Panc1 (cell line): ENCODE data around the gene TLDC2.

Experiments
- POLR2AphosphoS5 ChIP-seq: IDR thresholded peaks from 2 replicates; pipeline ENCODE4 v1.6.1; 2012; ENCODE audit warnings: mild to moderate bottlenecking, low read depth, low read length, moderate library complexity
- TF ChIP-seq, protein P1 (sequence below): fragments of 450-650 bp; IDR thresholded peaks from 2 replicates; pipeline ENCODE4 v1.5.1; 2017; ENCODE audit warnings: mild to moderate bottlenecking
- TF ChIP-seq, protein P2 (sequence below), 2 experiments: IDR thresholded peaks; 2 replicates each; pipeline ENCODE4 v1.6.1; 2011 to 2012; ENCODE audit warnings: low read depth in 2 of 2, control low read depth in 1 of 2, low read length in 1 of 2, mild to moderate bottlenecking in 1 of 2, moderate library complexity in 1 of 2; ENCODE audit not compliant: insufficient read depth in 1 of 2

DNA sequence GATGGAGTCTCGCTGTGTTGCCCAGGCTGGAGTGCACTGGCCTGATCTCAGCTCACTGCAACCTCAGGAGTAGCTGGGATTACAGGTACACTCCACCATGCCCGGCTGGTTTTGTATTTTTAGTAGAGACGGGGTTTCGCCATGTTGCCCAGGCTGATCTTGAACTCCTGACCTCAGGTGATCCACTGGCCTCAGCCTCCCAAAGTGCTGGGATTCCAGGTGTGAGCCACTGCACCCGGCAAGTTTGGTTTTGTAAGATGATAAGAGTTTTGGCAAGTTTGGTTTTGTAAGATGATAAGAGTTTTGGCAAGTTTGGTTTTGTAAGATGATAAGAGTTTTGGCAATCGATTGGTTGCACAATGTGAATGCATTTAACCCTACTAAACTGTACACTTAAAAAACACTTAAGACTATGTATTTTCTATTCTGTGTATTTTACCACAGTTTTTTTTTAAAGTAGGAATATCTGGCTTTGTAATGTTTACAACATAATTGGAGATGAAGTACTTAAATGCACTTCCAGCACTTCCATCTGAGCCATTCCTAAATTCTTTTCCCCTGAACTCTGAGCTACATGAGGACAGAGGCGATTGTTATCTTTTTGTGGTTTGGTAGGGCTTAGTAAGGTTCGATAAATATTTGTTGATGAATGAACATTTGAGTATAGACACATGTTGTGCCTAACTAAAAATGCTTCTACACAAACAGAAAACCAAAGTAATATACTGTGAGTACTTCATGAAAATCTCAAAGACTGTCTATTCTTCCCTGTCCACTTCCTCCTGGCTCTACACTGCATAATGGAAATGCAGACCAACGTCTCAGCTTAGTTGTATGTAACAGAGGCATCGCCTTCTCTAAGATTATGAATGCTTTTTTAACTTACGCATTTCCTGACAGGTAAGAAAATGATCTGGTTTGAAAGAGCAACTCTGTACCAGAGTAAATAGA is 56.8 kb downstream of the TLDC2 start:
- TF ChIP-seq, protein P1, sequence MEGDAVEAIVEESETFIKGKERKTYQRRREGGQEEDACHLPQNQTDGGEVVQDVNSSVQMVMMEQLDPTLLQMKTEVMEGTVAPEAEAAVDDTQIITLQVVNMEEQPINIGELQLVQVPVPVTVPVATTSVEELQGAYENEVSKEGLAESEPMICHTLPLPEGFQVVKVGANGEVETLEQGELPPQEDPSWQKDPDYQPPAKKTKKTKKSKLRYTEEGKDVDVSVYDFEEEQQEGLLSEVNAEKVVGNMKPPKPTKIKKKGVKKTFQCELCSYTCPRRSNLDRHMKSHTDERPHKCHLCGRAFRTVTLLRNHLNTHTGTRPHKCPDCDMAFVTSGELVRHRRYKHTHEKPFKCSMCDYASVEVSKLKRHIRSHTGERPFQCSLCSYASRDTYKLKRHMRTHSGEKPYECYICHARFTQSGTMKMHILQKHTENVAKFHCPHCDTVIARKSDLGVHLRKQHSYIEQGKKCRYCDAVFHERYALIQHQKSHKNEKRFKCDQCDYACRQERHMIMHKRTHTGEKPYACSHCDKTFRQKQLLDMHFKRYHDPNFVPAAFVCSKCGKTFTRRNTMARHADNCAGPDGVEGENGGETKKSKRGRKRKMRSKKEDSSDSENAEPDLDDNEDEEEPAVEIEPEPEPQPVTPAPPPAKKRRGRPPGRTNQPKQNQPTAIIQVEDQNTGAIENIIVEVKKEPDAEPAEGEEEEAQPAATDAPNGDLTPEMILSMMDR, result no peak
- TF ChIP-seq, protein P2, sequence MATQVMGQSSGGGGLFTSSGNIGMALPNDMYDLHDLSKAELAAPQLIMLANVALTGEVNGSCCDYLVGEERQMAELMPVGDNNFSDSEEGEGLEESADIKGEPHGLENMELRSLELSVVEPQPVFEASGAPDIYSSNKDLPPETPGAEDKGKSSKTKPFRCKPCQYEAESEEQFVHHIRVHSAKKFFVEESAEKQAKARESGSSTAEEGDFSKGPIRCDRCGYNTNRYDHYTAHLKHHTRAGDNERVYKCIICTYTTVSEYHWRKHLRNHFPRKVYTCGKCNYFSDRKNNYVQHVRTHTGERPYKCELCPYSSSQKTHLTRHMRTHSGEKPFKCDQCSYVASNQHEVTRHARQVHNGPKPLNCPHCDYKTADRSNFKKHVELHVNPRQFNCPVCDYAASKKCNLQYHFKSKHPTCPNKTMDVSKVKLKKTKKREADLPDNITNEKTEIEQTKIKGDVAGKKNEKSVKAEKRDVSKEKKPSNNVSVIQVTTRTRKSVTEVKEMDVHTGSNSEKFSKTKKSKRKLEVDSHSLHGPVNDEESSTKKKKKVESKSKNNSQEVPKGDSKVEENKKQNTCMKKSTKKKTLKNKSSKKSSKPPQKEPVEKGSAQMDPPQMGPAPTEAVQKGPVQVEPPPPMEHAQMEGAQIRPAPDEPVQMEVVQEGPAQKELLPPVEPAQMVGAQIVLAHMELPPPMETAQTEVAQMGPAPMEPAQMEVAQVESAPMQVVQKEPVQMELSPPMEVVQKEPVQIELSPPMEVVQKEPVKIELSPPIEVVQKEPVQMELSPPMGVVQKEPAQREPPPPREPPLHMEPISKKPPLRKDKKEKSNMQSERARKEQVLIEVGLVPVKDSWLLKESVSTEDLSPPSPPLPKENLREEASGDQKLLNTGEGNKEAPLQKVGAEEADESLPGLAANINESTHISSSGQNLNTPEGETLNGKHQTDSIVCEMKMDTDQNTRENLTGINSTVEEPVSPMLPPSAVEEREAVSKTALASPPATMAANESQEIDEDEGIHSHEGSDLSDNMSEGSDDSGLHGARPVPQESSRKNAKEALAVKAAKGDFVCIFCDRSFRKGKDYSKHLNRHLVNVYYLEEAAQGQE (IDR thresholded peaks at IDR 0.05; ENCODE audit: insufficient read depth in 1 of 2, low read depth in 2 of 2, low read length in 1 of 2), result no peak
- TF ChIP-seq POLR2AphosphoS5, result no peak
